Occipital lobe (tissue), 2 donors: ENCODE results near the gene TMPRSS6. TPM values are rescaled to one million over a fixed set of nuclear protein-coding genes. Genes with fewer than 3 reads are reported as not detected.

Experiments used
- DNase-seq: peaks from one replicate; lab custom pipeline; 2025; lab: John Stamatoyannopoulos, UW
- total RNA-seq: library from RNA; depleted of rRNA; stranded (reverse); fragments of >200 nt; gene quantifications from one replicate; pipeline ENCODE4 v1.2.3, GENCODE V29; 2014

Gene TMPRSS6
- total RNA-seq, 1 donor from 2014 or later: not detected

GRCh38 chr22:37067428-37067827 is 42.1 kb downstream of the TMPRSS6 start:
- DNase-seq: no peak

DNA sequence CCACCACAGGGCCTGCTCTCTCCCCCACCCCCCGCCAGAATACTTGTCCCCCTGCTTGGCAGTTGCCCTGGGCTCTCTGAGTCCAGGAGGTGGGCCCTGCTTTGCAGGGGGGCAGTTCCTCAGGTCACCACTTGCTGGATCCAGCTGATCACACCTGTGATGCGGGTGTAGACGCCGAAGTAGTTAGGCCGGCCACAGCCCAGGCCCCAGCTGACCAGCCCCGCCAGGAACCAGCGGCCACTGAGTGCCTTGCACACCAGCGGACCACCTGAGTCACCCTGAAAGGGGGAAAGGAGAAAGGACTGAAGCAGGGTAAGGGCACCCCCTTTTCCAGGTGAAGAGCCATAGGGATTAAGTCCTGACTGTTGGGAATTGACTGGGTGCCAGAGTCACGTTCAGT is 43.6 kb downstream of the TMPRSS6 start:
- DNase-seq: no peak

GRCh38 chr22:37065180-37065579 is 44.3 kb downstream of the TMPRSS6 start:
- DNase-seq: no peak

GRCh38 chr22:37064553-37064952 is 45.0 kb downstream of the TMPRSS6 start:
- DNase-seq: no peak

- no peak for DNase-seq
Observed at GRCh38 chr22:37063431-37064420, 45.8 kb downstream of the TMPRSS6 start.

GRCh38 chr22:37062702-37063381 is 46.7 kb downstream of the TMPRSS6 start:
- no peak for DNase-seq

DNA sequence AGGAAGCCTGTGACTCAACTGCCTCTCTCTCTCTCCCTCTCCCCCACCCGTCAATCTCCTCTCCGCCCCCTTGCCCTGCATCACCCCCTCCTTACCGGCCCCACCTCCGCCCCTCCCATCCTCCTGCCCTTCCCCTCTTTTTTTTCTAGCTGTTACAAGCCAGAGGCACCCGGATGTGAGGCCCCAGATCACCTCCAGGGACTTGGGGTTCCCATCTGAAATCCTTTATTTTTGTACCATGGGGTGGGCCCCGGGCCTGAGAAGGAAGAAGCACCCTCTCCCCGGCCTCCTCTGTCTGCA is 47.2 kb downstream of the TMPRSS6 start:
- DNase-seq: no peak

DNA sequence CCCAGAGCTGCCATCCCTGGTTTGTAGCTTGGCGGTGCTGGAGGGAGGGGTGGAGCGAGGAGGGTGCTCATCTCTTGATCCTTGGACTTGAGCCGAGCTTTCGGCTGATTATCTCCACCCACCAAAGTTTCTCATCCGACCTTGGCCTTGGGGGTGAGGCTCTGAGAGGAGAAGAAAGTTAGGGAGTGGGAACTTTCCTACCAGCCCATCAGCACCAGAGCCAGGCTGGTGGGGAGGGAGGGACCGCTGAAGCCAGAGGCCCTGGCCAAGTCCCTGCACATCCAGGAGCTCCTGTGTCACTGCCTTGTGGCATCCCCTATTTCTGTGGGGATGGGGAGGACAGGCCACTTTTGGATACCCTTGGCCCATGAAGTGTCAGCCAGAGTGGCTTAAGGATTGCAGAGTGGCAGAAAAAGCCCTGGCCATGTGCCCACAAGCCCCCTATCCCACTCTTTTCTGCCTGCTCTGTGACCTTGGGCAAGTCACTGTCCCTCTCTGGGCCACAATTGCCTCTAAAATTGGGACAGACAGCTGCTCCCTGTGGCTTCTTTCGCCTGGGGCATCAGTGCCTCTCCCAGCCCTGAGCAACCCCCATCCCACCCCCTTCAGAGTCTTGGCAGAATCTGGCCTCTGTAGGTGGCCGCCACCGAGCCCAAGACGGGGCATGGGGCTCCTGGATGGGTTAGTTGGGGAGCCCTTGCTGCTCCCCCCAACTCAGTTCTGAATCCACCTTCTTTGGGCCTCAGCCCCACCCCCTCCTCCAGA is 47.7 kb downstream of the TMPRSS6 start:
- no peak for DNase-seq

GRCh38 chr22:37060801-37061610 is 48.5 kb downstream of the TMPRSS6 start:
- DNase-seq: no peak

DNA sequence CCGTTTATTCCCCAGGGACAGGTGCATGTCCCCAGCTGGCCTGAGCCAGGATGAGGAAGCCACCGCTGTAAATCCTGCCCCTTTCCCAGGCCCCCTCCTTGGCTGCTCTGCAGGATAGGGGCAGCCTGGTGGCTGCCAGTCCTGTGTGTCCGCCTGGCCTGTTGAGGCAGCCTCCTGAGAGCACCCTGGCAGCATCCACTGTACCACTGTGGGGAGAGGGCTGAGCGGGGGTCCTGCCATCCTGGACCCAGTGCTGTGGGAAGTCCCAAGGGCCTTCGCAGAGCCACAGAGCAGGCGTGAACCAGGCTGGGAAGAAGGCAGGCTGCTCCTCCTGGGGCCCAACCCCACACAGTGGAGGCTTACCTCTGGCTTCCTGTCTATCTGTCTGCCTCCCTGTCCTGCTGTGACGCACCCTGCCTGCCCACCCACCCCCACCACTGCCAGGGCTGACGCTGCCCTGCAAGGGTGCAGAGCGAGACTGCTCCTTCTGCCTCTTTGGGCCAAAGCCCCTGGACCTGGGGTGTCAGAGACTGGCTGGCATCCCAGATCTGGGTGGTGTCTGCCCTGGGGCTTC is 49.5 kb downstream of the TMPRSS6 start:
- no peak for DNase-seq

- no peak for DNase-seq
Observed at GRCh38 chr22:37058917-37059701, 50.4 kb downstream of the TMPRSS6 start.

GRCh38 chr22:37057796-37058510 is 51.6 kb downstream of the TMPRSS6 start:
- DNase-seq: no peak

DNA sequence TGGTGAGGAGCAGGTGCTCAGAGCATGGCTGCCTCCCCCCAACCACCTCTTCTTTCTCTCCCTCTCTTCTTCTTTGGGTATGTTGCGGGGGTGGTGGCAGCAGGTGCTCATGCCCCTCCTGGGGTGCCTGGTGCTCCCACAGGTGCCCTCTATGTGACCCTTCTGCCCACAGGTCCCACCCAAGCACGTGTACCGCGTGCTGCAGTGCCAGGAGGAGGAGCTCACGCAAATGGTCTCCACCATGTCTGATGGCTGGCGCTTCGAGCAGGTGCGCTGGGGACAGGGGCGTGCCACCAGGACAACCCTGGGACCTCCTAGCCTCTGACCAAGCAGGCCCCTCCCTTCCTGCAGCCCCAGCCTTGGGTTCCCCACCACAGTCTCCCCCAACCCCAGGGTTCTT is 52.3 kb downstream of the TMPRSS6 start:
- DNase-seq: no peak

- no peak for DNase-seq
Observed at GRCh38 chr22:37056246-37056645, 53.3 kb downstream of the TMPRSS6 start.

GRCh38 chr22:37054600-37055365 is 54.7 kb downstream of the TMPRSS6 start:
- no peak for DNase-seq

- DNase-seq: no peak
Observed at GRCh38 chr22:37054056-37054395, 55.5 kb downstream of the TMPRSS6 start.

DNA sequence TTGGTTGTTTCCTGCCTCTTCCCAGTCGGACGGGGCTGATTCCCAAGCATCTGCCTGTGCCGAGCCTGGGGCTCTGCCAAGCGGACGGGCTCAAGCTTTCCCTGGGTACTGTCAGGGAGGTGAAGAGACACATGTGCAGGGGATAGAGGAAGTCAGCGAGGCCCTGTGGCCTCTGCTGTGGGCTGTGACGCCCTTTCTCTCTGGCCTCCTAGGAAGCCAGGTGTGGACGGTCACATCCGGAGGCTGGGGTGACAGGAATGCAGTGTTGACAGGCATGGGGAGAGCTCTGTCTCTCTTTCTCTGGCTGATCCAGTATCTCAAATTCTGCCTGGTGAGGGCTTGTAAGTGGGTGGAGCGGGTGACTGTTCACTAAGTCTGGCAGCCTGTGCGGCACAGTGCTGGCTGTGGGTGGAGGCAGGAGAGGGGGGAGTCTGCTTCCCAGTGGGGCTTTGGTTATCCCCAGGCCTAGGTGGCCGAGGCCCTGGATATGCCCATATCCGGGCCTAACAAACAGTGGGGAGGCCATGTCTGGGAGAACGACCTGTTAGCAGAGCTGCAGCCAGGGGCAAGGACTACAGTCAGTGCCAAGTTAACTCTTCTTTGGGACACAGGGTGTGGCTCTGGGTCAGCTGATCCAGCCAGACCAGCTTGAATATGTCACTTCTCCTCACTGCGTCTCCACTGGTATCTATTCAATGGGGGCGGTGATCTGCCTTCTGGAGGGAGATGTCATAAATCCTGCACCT is 56.0 kb downstream of the TMPRSS6 start:
- DNase-seq: peak; percentile 51
